Keratinocyte (primary cell): ENCODE measurements around the gene TMTC2. TPM values are rescaled to one million over a fixed set of nuclear protein-coding genes. Genes with fewer than 3 reads are reported as not detected.

Experiments used
- DNase-seq: peaks from one replicate; pipeline ENCODE4 v3.0.0-alpha.2; 2011; ENCODE audit warnings: low read depth, missing footprints, low spot score
- FAIRE-seq: peaks from 2 replicates; lab custom pipeline; 2011; peaks lifted over from hg19 to GRCh38; lab: Jason Lieb, UNC
- H2AFZ ChIP-seq: 2 replicates; pipeline ENCODE4 v1.6.0; 2012; ENCODE audit warnings: low read length, control low read depth, inconsistent platforms; ENCODE audit not compliant: control insufficient read depth
- H3K27ac ChIP-seq: 2 replicates; pipeline ENCODE4 v1.5.1; 2011; ENCODE audit warnings: low read length; ENCODE audit not compliant: control insufficient read depth, insufficient read depth
- H3K27me3 ChIP-seq: 3 replicates; pipeline ENCODE4 v1.6.0; 2011; ENCODE audit warnings: low read length; ENCODE audit not compliant: control insufficient read depth, insufficient read depth; ENCODE audit errors: extremely low read depth
- H3K36me3 ChIP-seq, 2 experiments: 2 replicates in 1 of 2; 3 replicates in 1 of 2; pipeline ENCODE4 v1.5.1; 2011; ENCODE audit warnings: low read length in 2 of 2, mild to moderate bottlenecking in 1 of 2; ENCODE audit not compliant: control insufficient read depth in 2 of 2, insufficient read depth in 2 of 2; ENCODE audit errors: extremely low read depth in 1 of 2
- H3K4me1 ChIP-seq: 3 replicates; pipeline ENCODE4 v1.5.1; 2011; ENCODE audit warnings: low read length; ENCODE audit not compliant: control insufficient read depth, insufficient read depth; ENCODE audit errors: extremely low read depth
- H3K4me2 ChIP-seq: 3 replicates; pipeline ENCODE4 v1.6.0; 2011; ENCODE audit warnings: low read depth, low read length; ENCODE audit not compliant: control insufficient read depth, insufficient read depth; ENCODE audit errors: extremely low read depth
- H3K4me3 ChIP-seq, 3 experiments: fragments of 200-600 bp in 1 of 3; sonication (generic) in 1 of 3; 2 replicates in 2 of 3; 3 replicates in 1 of 3; pipeline ENCODE4 v1.5.1; 2011 to 2016; ENCODE audit warnings: low read length in 3 of 3, mild to moderate bottlenecking in 3 of 3, control low read depth in 2 of 3, inconsistent platforms in 1 of 3, low read depth in 1 of 3, mixed read lengths in 1 of 3, mixed run types in 1 of 3, moderate library complexity in 1 of 3; ENCODE audit not compliant: control insufficient read depth in 2 of 3, insufficient read depth in 2 of 3; ENCODE audit errors: extremely low read depth in 1 of 3
- H3K79me2 ChIP-seq: 2 replicates; pipeline ENCODE4 v1.6.0; 2012; ENCODE audit warnings: low read length; ENCODE audit not compliant: control insufficient read depth, insufficient read depth
- H3K9ac ChIP-seq: 3 replicates; pipeline ENCODE4 v1.6.0; 2011; ENCODE audit warnings: low read length; ENCODE audit not compliant: control insufficient read depth, insufficient read depth; ENCODE audit errors: extremely low read depth
- H3K9me1 ChIP-seq: 3 replicates; pipeline ENCODE4 v1.6.0; 2011; ENCODE audit warnings: low read length; ENCODE audit not compliant: control insufficient read depth, insufficient read depth; ENCODE audit errors: extremely low read depth
- H3K9me3 ChIP-seq: 2 replicates; pipeline ENCODE4 v1.5.1; 2012; ENCODE audit warnings: low read depth, low read length; ENCODE audit not compliant: control insufficient read depth
- H4K20me1 ChIP-seq: 3 replicates; pipeline ENCODE4 v1.6.0; 2011; ENCODE audit warnings: low read length; ENCODE audit not compliant: control insufficient read depth, insufficient read depth; ENCODE audit errors: extremely low read depth
- EZH2 ChIP-seq: IDR thresholded peaks from one replicate; pipeline ENCODE4 v1.6.1; 2012; ENCODE audit warnings: inconsistent platforms, mild to moderate bottlenecking, low read length, moderate library complexity
- dilution Hi-C: fragments of 300-500 bp; cut with MboI; formaldehyde crosslinking; loops from one replicate; pipeline ENCODE4 v1.7.0; 2020; ENCODE audit warnings: low sequenced_read_pairs; ENCODE audit not compliant: extremely low pct_ligation_motif_present
- polyA plus RNA-seq, 5 experiments: library from polyadenylated mRNA; depleted of rRNA in 3 of 5; stranded (reverse) in 3 of 5; stranded (forward) in 1 of 5; unstranded in 1 of 5; fragments of >200 nt; gene quantifications; 1 replicate in 1 of 5; 2 replicates in 3 of 5; 3 replicates in 1 of 5; pipeline versions ENCODE4 v1.2.1 to v1.2.3, GENCODE V29; 2011 to 2012; ENCODE audit warnings: missing spikeins in 2 of 5, low read depth in 1 of 5, low replicate concordance in 1 of 5
- TF ChIP-seq, protein P1 (sequence below), 3 experiments: IDR thresholded peaks in 1 of 3; conservative IDR thresholded peaks in 1 of 3; optimal IDR thresholded peaks in 1 of 3; 2 replicates in 2 of 3; 3 replicates in 1 of 3; pipeline versions ENCODE3 to v1.5.1; 2011; ENCODE audit warnings: low read length in 3 of 3, mild to moderate bottlenecking in 3 of 3, moderate library complexity in 2 of 3, control low read depth in 1 of 3, inconsistent platforms in 1 of 3; ENCODE audit not compliant: insufficient read depth in 2 of 3; ENCODE audit errors: extremely low read depth in 1 of 3

Gene TMTC2
- polyA plus RNA-seq, 1 donor (not counting 4 experiments of a cell fraction or from before 2014, with no cell fraction given), result 3.8 TPM

- no peak overlapping the region for H3K4me3 ChIP-seq
- H4K20me1 ChIP-seq, result no peaks in the 10 kb centered on the region
- H2AFZ ChIP-seq, result no peak overlapping the region
- no peak overlapping the region for H3K9ac ChIP-seq
- DNase-seq (no peak), FAIRE-seq (no peak)
- H3K9me3 ChIP-seq, result no peaks in the 10 kb centered on the region
- H3K79me2 ChIP-seq, result no peaks in the 10 kb centered on the region
- H3K36me3 ChIP-seq, result no peaks in the 10 kb centered on the region
- no peaks in the 10 kb centered on the region for H3K9me1 ChIP-seq
- no peak overlapping the region for H3K27ac ChIP-seq
- no peak overlapping the region for H3K4me2 ChIP-seq
- no peaks in the 10 kb centered on the region for H3K4me1 ChIP-seq
- H3K27me3 ChIP-seq, result no peaks in the 10 kb centered on the region
- TF ChIP-seq, protein P1, sequence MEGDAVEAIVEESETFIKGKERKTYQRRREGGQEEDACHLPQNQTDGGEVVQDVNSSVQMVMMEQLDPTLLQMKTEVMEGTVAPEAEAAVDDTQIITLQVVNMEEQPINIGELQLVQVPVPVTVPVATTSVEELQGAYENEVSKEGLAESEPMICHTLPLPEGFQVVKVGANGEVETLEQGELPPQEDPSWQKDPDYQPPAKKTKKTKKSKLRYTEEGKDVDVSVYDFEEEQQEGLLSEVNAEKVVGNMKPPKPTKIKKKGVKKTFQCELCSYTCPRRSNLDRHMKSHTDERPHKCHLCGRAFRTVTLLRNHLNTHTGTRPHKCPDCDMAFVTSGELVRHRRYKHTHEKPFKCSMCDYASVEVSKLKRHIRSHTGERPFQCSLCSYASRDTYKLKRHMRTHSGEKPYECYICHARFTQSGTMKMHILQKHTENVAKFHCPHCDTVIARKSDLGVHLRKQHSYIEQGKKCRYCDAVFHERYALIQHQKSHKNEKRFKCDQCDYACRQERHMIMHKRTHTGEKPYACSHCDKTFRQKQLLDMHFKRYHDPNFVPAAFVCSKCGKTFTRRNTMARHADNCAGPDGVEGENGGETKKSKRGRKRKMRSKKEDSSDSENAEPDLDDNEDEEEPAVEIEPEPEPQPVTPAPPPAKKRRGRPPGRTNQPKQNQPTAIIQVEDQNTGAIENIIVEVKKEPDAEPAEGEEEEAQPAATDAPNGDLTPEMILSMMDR (optimal IDR thresholded peaks at IDR 0.05 in 1 of 3, IDR thresholded peaks at IDR 0.05 in 1 of 3, conservative IDR thresholded peaks at IDR 0.05 in 1 of 3; ENCODE audit: extremely low read depth in 1 of 3, insufficient read depth in 2 of 3, low read length in 3 of 3), result no peak
- dilution Hi-C loops, result no loop called here
Measured at GRCh38 chr12:82788594-82788993, 101.9 kb downstream of the TMTC2 start.

DNA sequence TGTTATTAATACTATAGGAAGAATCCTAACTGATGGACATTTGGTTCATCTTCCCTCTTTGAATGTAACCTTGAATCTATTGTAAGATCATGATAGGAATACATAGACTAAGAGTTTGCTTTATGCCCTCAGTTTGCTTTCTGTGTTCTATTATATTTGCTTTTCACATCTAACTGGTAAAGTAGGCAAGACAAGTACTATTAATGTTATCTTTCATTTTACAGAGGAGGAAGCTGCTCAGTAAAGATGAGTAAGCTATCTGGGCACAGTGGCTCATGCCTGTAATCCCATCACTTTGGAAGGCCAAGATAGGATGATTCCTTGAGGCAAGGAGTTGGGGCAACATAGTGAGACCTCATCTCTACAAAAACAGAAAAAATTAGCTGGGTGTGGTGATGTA lies 103.0 kb downstream of the TMTC2 start:
- H3K9ac ChIP-seq, result no peak overlapping the region
- no peaks in the 10 kb centered on the region for H3K9me1 ChIP-seq
- H4K20me1 ChIP-seq, result no peaks in the 10 kb centered on the region
- H3K79me2 ChIP-seq, result no peaks in the 10 kb centered on the region
- H3K4me3 ChIP-seq, result no peak overlapping the region
- dilution Hi-C loops, result no loop called here
- no peaks in the 10 kb centered on the region for H3K9me3 ChIP-seq
- H3K27ac ChIP-seq, result no peak overlapping the region
- no peaks in the 10 kb centered on the region for H3K27me3 ChIP-seq
- H2AFZ ChIP-seq, result no peak overlapping the region
- H3K4me2 ChIP-seq, result no peak overlapping the region
- FAIRE-seq (no peak), DNase-seq (no peak)
- no peak for TF ChIP-seq EZH2
- TF ChIP-seq, protein P1 (optimal IDR thresholded peaks at IDR 0.05 in 1 of 3, IDR thresholded peaks at IDR 0.05 in 1 of 3, conservative IDR thresholded peaks at IDR 0.05 in 1 of 3; ENCODE audit: extremely low read depth in 1 of 3, insufficient read depth in 2 of 3, low read length in 3 of 3), result no peak
- H3K4me1 ChIP-seq, result no peaks in the 10 kb centered on the region
- H3K36me3 ChIP-seq, result no peaks in the 10 kb centered on the region
